CD4-positive, alpha-beta T cell treated with Interleukin-2 at 100 ng/mL for 4 hours (primary cell): ENCODE measurements around the gene SLC16A8.
"Not testable (repeated sequence)": the region's sequence is repeated elsewhere in the genome, so short reads cannot be mapped to it uniquely, and the experiment has no call there.

Experiments used
- DNase-seq: peaks from one replicate; pipeline ENCODE4 v3.0.0-alpha.2; 2020; ENCODE audit warnings: low spot score

The SLC16A8 gene

DNA sequence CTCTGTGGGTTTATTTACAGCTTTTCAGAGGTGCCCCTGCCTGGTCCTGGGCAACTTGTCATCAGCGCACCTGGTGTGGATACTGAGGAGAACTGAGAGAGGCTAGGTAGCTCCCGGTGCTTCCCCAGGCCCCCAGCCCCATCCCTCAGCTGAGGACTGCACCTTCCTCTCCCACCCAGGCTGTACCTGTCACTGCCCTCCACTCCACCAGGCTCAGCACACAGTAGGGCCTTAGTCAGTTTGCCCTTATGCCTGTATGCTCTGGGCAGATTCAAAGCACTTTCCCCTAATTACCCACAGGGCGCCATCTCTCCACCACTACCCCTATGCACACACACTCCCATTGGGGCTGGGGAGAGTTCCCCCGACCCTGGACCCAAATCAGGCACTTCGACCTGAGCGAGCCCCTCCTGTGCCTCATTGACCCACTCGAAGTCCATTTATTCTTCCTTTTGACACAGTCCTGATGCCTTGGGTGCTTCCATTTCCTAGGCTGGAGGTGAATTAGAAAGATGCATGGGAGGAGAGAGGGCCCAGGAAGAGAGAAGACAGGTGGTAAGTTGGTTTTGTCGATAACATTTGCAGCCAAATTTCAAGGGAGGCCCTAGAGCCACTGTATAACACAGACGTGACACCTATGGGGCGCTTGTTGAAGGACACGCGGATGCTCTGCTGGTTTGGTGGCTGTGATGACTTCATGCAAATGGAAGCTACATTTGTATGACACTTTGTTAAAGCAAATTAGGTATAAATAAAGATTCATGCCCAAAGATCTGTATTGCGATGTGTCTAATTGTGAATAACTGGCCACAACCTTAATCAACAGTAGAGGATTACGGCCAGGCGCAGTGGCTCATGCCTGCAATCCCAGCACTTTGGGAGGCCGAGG, 40.6 kb downstream of the SLC16A8 start:
- DNase-seq, result no peak

DNA sequence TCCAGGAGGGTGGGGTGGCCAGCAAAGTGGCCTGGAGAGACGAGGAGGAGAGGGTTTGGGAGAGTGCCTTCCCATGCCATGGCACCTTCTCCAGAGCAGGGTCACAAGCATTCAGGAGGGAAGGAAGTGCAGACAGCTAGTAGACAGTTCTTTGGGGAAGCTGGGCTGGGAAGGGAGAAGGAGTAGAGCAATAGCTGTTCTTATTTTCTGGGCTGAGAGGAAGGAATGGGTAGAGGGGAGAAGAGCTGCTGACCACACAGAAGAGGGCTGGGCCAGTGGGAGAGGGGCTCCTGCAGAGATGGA, 41.5 kb downstream of the SLC16A8 start:
- no peak for DNase-seq

DNA sequence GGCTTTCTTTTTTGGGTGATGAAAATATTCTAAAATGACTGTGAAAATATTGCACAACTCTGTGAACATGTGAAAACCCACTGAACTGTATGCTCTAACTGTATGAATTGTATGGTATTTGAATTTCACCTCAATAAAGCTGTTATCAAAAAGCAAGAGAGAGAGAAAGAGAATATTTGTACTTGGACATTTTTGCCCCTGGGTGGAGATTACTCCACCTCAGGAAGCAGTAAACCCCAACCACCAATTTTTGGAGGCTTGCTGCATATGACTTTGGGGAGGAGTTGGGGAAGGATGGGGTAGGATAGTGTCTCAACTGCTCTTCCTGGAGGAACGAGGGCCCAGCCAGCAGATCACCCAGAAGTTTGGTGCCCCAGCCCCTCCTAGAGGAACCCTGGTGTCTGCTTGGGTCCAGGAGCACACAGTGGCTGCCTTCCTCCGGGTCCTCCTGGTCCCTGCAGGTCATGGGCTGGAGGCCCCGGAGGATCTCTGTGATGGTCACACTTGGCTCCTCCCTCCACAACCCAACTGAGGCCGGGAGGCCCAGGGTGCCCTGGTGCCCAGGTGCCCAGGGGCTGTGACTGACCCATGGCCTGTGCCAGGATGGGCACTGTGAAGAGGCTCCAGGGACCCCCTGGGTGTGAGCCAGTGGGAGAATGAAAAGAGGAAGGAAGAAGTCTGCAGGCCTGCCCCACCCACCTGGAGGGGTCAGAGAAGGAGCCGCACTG, 42.1 kb downstream of the SLC16A8 start:
- DNase-seq, result no peak

DNA sequence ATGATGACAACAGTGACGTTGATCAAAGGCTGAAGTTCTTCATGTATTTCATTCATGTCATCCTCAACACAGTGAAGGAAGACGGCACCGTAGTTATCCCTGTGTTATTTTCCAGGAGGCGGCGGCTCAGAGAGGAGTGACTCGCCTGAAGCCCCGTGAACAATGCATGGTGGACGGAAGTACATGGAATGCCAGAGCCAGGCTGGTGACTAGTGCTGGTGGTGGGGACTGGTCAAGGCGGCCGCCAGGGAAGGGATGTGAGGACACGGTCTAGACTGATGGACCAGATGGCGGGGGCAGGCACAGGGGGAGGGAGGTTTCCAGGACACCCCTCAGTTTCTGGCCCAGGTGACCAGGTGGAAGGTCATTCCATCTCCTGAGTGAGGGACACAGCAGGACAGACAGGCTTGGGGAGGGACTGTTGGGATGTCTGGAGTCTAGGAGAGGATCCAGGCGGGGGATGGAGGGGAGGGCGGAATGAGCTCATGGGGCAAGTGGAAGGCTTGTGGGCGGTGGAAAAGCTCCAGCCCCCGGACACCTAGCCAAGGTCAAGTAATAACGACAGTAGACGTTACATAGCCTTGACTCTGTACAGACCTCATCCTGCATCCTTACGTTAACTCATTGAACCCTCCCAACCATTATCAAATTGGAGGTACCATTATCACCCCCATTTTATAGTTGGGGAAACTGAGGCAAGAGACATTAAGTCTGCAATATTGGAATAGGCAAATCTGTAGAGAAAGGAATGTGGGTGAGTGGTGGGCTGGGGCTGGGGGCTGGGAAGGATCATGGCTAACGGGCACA, 42.8 kb downstream of the SLC16A8 start:
- DNase-seq, result no peak

DNA sequence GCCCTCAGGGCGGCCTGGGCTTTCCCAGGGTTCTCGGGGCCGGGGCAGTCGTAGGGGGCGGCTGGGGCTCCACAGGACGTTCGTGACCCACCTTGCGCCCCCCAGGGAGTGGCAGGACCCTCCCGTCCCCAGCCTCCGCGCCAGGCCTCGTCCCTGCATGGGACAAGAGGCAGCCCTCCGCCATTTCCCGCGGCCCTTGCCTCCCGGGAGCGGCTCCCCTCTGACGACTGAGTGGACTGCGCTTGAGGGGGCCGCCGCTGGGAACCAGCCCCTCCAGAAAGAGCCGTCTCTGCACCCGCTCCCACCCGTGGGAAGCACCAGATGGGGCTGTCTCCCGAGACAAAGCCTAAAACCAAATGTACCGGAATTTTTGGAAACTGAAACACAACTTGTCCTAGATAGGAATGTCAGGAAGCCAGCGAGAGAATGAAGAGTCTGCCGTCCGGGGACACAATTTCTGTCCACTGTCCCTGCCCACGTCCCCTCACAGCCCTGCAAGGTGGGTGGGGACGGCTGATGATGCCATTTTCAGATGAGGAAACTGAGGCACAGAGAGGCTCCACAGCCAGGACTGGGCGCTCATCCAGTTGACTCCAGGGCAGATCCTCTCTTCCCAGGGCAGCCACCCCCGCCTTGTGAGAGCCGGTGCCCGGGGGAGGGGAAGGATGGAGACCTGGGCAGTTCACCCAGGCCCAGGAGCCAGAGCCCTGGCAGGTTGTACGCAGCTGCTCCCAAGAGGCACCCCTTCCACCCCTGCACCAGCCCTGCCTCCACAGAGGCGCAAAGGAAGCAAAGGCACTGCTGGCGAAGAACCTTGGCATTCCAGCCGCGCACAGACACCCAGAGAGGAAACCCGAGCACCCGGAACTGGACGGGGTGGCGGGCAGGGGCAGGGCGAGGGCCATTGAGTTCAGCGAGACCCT, 44.8 kb downstream of the SLC16A8 start:
- DNase-seq, result no peak

DNA sequence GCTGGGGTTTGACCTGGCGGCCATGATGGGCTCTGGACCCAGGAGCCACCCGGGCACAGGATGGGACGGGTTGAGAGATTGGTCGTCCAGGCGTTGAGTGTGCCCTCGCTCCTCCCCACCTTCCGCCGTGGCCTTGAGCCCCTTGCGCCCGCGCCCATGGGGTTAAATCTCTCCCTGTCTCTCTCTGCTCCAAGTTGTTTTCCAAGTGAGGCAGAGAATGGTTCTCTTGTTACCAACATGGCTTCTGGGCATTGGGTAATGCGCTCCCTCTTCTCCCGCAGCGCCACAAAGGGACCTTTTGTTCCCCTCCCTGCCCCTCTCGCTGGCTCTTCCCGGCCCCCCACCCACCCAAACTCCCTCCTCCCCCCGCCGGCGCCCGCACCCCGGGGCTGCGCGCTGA, 45.6 kb downstream of the SLC16A8 start:
- DNase-seq, result no peak

DNA sequence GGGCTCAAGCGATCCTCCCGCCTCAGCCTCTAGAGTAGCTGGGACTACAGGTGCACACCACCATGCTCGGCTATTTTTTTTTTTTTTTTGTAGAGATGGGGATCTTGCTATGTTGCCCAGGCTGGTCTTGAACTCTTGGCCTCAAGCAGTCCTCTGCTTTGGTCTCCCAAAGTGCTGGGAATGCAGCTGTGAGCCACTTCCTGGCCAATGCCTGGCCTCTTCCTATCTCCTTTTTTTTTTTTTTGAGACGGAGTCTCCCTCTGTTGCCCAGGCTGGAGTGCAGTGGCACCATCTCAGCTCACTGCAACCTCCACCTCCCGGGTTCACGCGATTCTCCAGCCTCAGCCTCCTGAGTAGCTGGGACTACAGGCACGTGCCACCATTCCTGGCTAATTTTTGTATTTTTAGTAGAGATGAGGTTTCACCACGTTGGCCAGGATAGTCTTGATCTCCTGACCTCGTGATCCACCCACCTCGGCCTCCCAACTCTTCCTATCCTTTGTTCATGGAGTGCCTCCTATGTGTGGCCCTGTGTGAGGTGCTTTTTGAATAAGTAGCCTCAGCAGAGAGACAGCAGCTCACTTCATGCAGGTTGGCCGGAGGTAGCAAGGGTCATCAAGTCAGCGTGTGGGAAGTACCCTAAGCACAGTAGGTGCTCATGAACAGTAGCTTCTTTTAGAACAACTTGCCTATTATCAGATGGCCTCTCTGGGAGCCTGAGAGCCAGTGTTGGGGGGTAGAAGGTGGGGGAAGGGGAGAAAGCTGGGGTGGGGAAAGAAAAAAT, 46.4 kb downstream of the SLC16A8 start:
- not testable (repeated sequence) for DNase-seq

DNA sequence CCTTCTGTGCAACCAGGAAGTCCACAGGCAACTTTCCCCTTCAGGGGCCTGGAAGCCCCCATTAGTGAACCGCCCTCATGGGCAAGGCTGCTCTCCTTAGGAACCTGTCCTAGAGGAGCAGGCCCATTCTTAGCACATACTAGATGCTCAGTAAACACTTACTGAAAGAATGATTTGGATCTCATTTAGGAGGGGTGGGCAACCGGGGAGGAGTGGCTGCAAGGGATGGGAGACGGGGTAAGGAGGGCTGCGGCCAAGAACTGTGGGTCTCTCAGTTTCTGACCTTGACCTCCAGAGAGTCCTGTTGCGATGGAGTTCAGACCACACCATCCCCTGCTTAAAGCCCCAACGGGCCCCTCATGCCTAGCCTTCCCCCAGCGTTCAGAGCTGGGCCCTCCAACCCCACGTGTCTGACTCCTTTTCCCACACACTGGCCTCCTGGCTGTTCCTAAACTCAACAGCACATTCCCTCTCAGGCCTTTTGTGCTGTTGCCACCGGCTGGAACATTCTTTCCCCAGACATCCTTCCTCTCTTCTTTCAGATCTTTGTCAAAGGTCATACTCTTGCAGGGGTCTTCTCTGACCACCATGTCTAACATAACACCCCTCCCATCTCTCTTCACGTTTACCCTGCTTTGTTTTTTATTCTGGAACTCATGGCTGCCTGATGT, 47.5 kb downstream of the SLC16A8 start:
- no peak for DNase-seq

DNA sequence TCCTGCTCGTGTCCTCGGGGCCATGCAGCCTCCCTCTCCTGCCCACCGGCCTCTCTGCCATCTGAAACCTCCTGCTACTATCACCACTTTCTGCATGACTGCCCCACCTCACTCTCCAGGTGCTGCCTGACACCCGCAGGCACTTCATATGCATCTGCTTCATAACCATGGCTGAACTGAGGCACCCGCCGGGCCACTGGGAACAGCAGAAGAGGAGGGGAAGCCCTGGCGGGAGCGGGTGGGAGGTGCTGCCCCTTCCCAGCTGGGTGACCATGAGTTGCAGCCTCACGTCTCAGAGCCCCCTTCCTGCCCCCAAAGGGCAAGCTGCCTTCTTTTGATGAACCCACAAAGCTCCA, 48.5 kb downstream of the SLC16A8 start:
- no peak for DNase-seq

DNA sequence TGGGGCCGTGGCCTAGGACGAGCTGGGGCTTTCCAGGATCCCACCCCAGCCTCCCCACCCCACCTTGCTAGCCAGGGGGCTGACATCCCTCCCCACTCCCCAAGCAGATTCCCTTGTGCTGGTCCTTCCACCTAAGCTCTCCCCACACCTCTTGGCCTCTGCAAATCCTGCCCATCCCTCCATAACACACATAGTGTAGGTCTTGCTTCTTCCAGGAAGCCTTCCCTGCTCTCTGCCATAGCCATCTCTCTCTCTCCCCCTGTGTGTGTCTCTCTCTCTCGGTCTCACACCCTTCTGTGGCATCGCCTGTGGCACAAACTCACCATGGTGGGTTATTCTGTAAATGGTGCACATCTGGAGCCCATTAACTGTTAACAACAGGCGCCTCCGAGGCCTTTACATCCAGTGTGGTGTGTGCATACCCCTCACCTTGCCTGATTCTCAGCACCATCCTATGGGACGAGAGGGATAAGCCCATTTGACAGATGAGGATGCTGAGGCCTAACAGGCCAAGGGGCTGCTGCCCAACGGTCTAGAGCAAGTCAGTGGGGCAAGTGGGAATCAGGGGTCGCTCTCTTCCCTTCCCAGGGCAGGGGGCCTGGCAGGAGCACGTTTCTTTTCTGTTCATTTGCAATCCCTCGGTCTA, 49.0 kb downstream of the SLC16A8 start:
- DNase-seq, result no peak

DNA sequence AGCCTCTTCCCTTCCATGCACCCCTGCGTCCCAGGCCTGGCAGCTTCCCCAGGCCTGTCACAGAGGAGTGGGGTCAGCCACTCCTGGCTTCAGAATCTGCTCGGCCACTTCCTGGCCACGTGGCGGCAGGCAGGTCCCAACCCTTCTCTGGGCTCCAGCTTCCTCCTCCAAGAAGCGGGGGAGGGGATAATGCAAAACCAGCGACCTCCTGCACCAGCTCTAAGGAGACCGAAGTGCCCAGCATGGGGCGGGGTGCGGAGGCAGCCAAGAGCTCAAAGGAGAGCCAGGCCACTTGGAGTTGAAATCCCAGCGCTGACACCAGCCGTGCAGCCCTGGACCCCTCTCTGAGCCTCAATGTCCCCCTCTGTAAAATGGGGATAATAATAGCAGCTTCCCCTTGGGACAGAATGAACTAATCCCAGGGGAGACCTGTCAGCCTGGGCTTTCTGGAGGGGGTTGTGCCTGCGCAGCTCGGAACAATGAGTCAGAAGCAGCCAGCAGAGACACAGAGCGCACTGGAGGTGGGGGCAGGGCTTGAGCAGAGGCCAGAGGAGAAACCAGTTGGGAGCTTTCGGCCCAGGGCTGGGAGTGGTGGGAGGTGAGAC, 49.6 kb downstream of the SLC16A8 start:
- DNase-seq, result no peak

DNA sequence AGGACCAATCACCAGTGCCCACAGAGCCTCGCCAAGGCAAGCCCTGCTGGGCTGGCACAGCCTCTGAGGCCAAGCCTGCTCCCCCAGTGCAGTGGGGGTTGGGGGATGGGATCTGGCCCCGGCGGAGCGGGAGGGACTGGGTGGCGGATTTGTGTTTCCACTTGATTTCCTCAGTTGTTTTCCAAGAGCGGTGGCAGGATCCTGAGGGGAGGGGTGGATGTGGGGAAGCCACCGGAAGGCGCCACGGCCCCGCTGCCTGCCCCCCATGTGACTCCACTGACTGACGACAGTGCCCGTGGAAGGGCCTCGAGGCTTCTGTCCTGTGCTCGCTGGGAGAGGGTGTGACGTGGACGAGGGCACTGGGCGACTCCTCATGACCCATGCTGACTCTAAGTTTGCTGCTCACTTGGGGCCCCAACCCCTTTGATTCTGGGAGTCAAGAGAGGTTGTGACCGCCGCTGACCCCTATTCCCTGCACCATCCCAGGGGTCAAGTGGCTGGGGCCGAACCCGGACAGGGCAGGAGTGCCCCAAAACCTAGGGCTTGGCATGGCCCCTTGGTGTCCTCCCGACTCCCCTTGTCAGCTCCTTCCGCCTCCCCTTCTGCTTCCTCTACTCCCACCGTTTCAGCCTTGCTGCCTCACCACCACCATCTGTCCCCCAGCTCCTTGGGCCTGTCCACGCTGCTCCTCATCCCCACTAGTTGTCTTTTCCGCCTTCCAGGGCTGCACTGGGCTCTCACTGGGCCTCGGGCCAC, 50.3 kb downstream of the SLC16A8 start:
- DNase-seq, result no peak

DNA sequence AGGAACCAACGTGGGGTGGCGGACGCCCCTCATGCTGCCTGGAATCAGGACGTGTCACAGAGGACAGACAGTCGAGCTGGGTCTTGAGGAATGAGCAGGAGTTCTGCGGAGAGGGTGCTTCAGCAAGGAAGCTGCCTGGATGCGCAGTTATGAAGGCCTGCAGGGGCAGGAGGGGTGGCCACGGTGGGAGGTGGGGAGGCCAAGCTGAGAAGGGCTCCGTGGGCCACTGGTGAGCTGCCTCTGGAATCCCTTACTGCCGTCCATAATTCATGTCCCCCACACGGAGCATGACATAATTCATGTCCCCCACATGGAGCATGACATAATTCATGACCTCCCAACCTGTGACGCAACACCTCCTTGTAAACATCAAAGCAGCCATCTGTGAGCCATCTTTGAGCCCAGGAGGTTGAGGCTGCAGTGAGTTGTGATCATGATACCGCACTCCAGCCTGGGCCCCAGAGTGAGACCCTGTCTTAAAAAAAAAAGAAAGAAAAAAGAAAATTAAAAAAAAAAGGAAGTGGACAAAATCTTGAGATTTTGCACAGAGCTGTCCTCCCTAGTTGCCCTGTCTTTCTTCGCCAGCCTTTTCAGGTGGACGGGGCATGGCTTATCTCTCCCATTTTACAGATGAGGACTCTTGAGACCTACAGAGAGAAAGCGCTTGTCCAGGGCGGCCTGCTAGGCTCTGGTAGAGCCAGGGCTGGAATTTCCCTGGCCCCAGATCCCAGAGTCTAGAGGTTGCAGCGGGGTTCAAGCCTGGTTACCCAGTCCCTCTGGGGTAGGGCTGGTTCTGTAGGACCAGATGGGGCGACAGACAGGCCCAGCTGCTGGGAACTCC, 51.1 kb downstream of the SLC16A8 start:
- no peak for DNase-seq

DNA sequence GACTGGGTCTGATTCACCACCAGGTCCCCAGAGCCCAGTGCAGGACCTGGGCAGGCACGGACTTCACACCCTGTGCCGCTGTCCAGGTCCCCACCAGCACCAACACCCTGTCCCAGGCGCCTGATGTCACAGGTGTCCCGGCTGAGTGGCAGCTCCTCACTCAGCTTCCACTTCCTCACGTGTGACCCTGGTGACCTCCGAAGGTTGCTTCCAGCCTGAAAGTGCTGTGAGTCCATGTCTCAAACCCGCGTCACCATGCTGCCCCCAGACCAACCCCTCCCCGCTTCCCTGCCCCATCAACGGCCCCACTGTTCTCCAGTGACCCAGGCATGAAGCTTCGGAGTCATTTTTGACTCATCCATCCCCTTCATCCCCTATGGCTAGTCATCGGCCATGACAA, 52.5 kb downstream of the SLC16A8 start:
- DNase-seq, result no peak

DNA sequence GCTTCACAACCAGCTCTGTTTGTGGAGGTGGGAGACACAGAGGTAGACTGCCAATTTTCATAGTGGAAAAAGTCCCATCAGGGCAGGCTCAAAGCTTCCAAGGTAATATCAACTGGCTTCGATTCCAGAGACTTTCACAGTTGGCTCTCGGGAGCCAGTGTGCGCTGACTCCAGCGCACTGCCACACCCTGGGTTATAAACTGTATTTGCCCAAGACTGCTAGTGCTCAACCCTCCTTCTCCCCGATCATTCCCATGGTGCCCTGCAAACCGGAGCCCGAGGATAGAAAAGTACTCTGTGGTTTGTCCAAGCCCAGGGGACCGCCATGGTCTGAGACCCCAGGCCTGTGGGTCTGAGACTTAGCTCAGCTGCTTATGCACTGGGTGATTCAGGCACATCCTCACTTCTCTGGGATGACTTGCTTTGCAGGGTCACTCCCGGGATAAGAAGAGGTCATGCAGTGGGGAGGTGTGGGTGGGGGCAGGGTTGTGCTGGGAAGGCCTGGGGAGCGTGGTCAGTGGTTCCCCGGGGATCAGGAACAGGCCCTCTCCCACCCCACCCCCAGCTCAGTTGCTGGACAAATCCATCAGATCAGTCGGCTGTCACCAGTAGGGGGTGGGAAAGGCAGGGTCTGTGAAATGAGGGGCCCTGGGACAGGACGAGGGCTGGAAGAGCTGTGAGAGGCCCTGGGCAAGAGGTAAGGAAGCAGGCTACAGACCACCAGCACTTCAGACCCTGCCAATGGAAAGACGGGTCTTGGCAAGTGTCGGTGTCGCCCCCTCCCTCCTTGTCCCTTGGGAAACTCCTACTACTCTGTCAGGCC, 53.5 kb downstream of the SLC16A8 start:
- no peak for DNase-seq

DNA sequence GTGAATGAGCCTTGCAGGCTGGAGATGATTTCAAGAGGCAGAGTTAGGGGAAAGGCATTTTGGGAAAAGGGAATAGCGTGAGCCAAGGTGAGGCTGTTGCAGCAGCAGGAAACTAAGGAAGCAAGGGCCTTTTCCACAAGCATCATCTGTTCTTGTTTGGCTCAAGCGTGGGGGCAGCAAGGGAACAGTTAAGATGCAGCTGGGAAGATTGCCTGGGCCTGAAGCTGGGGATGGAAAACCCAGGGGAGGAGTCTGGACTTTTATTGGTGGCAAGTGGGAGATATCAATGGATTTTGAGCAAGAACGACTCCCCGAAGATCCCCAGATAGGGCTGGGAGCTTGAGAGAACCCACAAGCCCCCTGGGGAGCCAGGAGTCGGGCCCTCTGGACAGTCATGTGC, 54.1 kb downstream of the SLC16A8 start:
- no peak for DNase-seq

DNA sequence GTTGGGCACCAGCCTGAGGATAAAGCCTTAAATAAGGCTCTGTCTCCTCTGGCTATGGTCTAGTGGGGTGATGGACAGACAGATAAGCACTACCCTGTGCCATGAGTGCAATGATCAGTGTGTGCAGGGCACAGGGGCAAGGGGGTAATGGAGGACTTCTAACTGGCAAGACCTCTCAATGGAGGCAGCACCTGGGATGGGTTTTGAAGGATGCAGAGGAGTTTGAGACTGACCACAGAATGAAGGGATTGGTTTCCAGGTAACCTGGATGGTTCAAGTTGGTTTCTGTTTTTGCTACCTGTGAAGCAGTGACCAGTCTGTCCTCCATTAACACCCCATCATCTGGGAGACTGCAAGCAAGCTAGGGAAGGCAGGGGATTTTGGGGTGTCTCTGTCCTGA, 54.6 kb downstream of the SLC16A8 start:
- no peak for DNase-seq
